ENCODE measurements around the gene AGPS. TPM values are rescaled to one million over a fixed set of nuclear protein-coding genes. Genes with fewer than 3 reads are reported as not detected.

Gene AGPS
- total and polyA plus RNA-seq, 2 of the 13 experiments (the other 11 are each of a cell fraction or from before 2014, with no cell fraction given), result 39.4 to 99.0 TPM

- no peak for TF ChIP-seq PRDM15 (CRISPR knock-in tag; IDR thresholded peaks at IDR 0.05)
- no peak for TF ChIP-seq ARNT (IDR thresholded peaks at IDR 0.05)
- TF ChIP-seq JARID2 (CRISPR knock-in tag; IDR thresholded peaks at IDR 0.05; ENCODE audit: insufficient replicate concordance), result no peak
- no peak for TF ChIP-seq ZNF850 (CRISPR knock-in tag; conservative IDR thresholded peaks at IDR 0.05)
- no peak for TF ChIP-seq FIP1L1 (IDR thresholded peaks at IDR 0.05; ENCODE audit: borderline replicate concordance, insufficient read depth, low read depth, low read length)
- no peak for TF ChIP-seq ZKSCAN5 (CRISPR knock-in tag; IDR thresholded peaks at IDR 0.05)
- TF ChIP-seq FOXK1 (CRISPR knock-in tag; IDR thresholded peaks at IDR 0.05; ENCODE audit: borderline replicate concordance, low read depth), result peak; percentile 85; the same call in 1 of the 2 replicates
- peak; percentile 65; the same call in 1 of the 2 replicates for TF ChIP-seq HDAC2 (CRISPR knock-in tag; IDR thresholded peaks at IDR 0.05)
- TF ChIP-seq HDAC6 (IDR thresholded peaks at IDR 0.05; ENCODE audit: low read depth, low read length), result no peak
- TF ChIP-seq KDM1A (CRISPR knock-in tag; IDR thresholded peaks at IDR 0.05), result no peak
- TF ChIP-seq KDM5A (IDR thresholded peaks at IDR 0.05; ENCODE audit: borderline replicate concordance, low read length), result no peak
- TF ChIP-seq ZGPAT (CRISPR knock-in tag; IDR thresholded peaks at IDR 0.05), result peak; percentile 25; the same call in 1 of the 2 replicates
- TF ChIP-seq ZNF614 (CRISPR knock-in tag; IDR thresholded peaks at IDR 0.05; ENCODE audit: borderline replicate concordance), result 0 out of 2 replicates have a peak, but pooled peaks have one; percentile 52
- TF ChIP-seq SNAI1 (CRISPR knock-in tag; IDR thresholded peaks at IDR 0.05; ENCODE audit: borderline replicate concordance), result no peak
- TF ChIP-seq GATA4 (IDR thresholded peaks at IDR 0.05; ENCODE audit: borderline replicate concordance, low read depth), result no peak
- no peak for TF ChIP-seq STAT6 (CRISPR knock-in tag; IDR thresholded peaks at IDR 0.05; ENCODE audit: borderline replicate concordance)
- no peak for TF ChIP-seq ZNF574 (CRISPR knock-in tag; IDR thresholded peaks at IDR 0.05)
- no peak for TF ChIP-seq TCF12 (IDR thresholded peaks at IDR 0.05)
- TF ChIP-seq TCF12 (CRISPR knock-in tag; IDR thresholded peaks at IDR 0.05), result no peak
These were observed 12.6 kb downstream of the AGPS start (continued) for GRCh38 chr2:177405029-177405692.
